COR-L47 (cell line): ENCODE measurements around the gene ACBD6.
A peak's percentile ranks its signal among the peaks of the same experiment; 100 is the strongest.

ENCODE experiments used
- DNase-seq: peaks from one replicate; lab custom pipeline; 2025; lab: John Stamatoyannopoulos, UW

Gene ACBD6

GRCh38 chr1:180370188-180370587 is 132.2 kb downstream of the ACBD6 start:
- DNase-seq, result no peak

DNA sequence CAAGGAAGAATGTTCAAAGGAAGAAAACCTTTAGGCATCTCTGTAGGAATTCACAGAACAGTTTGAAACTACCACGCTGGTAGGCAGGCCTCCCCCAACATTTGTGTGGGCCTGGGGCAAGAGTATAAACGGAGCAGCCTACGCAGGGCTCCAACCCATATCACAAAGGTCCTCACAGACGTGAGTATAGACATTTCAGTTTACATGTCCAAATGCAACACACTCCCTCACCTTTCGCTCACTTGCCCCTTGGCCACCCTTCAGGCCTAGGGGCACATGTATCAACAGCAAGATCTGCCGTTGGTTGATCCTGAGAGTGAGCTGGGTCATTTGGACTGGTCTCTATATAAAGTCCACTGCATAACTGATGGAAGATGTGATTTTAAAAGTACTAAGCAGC is 133.3 kb downstream of the ACBD6 start:
- no peak for DNase-seq

- no peak for DNase-seq
These were observed 135.9 kb downstream of the ACBD6 start for GRCh38 chr1:180366371-180367068.

- DNase-seq, result no peak
These were observed 137.3 kb downstream of the ACBD6 start for GRCh38 chr1:180365039-180365438.

GRCh38 chr1:180363246-180363995 is 139.0 kb downstream of the ACBD6 start:
- no peak for DNase-seq

- no peak for DNase-seq
These were observed 141.9 kb downstream of the ACBD6 start for GRCh38 chr1:180360333-180361075.

DNA sequence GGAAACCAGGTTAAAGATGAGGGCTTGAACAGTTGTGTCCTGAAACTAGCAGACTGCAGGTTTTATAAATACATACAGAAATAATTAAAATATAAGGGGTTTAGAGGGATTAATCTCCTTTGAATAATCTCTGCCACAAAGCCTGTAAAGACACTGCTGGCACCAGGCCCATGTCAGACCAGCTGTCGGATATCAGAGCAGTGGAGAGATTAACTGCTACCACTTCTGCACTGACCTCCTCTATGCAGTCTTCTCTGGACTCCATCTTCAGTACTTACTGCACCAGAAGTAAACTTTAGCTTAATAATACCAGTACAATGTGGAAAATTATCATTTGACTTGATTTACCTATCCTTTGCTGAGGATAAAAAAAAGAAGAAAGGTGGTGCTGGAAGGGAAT is 143.7 kb downstream of the ACBD6 start:
- DNase-seq, result peak; percentile 40

DNA sequence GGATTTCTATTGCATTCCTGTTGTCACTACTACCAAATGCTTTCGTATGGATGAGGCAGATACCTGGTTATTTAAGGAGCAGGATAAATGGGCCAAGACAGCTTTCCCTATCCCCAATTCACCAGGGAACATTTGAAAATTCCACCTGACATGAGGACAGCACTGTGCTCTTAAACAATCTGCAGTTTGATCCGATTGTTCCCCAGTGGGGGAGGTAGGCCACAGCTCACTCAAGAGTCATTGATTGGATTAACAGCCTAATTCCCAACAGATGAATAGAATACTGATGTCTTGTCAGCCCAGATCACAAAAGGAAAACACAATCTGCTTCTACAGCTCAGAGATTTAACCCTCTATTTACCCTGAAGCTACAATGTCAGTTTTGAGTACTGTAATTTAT is 148.4 kb downstream of the ACBD6 start:
- no peak for DNase-seq

GRCh38 chr1:180352588-180352987 is 149.8 kb downstream of the ACBD6 start:
- no peak for DNase-seq

GRCh38 chr1:180352021-180352420 is 150.4 kb downstream of the ACBD6 start:
- DNase-seq, result no peak

DNA sequence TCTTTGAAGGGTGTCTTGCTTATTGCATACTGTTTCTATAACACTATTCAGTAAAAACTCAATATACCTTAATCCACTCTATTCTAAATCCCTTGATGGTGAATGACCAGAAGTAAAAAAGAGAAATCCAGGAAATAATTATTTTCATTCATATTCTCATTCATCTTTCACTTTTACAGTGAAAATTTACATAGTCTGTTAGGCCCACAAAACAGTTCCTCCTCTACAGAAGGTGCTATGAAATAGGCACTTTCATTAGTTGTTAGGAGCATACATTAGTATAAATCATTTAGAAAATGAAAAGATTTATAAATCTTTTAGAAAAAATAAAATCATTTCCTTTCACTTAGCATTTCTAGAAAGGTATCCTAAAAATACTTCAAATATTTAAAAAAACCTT is 157.2 kb downstream of the ACBD6 start:
- no peak for DNase-seq

GRCh38 chr1:180343921-180344769 is 158.2 kb downstream of the ACBD6 start:
- peak; percentile 89 for DNase-seq

DNA sequence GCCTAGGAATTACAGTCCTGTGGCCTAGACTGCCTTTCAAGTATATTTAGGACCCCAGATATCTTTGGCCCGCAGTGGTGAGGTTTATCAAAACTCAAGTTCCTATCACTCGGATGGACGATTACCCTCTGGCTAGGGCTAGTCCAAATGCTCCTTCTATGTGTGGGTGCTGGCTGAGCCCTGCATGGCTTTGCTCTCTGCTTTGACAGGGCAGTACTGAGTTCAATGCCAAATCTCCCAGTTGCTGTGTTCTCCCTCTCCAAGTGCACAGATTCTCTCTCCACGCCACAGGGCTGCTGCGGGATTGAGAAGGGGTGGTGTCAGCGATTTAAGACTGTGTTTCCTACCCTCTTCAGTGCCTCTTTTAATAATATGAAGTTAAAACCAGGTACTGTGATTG is 175.3 kb downstream of the ACBD6 start:
- DNase-seq, result no peak

DNA sequence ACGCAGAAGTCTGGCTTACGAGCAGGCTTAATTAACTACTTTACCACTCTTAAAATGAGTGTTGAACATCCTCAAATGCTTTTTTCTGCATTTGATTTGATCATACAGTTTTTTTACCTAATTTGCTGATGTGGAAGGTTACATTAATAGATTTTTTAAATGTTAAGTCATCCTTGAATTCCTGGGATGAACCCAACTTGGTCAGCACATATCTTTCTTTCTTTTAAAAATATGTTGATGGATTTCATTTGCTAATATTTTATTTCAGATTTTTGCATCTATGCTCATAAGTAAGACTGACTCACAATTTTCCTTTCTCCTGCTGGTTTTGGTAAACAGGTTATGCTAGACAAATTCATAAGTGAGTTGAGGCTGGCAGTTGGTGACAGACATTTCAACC is 189.5 kb downstream of the ACBD6 start:
- DNase-seq, result no peak

DNA sequence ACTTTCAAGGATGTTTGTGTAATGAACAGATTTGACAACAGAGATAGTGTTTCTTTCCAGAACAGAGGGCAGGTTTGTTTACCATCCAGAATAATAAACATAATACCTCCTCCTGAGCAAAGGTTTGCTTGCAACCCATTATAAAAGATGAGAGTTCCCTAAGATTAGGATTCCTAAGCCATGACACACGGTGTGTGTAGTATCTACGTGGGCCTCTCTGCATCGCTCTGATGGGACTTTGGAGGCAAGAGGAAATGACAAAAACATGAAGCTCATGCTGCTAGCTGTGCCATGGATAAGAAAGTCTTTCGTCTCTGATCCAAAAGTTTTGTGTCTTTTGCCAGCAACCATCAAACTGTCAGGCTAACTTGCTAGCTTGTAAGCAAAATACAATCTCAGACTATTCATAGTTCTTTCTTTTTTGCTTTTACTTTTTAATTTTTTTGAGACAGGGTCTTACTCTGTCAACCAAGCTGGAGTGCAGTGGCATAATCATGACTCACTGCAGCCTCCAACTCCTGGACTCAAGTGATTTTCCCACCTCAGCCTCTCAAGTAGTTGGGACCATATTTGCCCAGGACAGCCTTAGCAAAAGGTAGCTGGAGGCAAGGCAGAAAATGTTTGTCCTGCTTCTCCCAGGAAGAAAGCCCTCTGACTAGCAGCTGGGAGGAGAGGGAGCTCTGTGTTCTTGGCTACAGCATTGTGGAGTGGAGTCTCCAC is 191.2 kb downstream of the ACBD6 start:
- DNase-seq, result no peak

GRCh38 chr1:180310095-180310494 is 192.3 kb downstream of the ACBD6 start:
- no peak for DNase-seq

GRCh38 chr1:180309338-180309737 is 193.0 kb downstream of the ACBD6 start:
- no peak for DNase-seq

- DNase-seq, result no peak
These were observed 201.1 kb downstream of the ACBD6 start for GRCh38 chr1:180301135-180301742.

- no peak for DNase-seq
These were observed 202.7 kb downstream of the ACBD6 start for GRCh38 chr1:180299479-180300221.

DNA sequence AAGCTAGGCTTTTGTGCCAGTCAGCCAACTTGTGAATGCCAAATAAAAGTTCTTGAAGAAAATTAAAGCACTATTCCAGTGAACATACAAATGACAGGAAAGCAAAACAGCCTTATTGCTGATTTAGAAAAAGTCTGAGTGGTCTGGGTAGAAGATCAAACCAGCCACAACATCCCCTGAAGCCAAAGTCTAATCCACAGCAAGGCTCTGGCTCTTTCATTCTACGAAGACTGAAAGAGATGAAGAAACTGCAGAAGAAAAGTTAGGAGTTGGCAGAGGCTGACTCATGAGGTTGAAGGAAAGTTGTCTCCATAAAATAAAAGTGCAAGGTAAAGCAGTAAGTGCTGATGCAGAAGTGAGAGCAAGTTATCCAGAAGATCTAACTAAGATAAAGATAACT is 206.4 kb downstream of the ACBD6 start:
- no peak for DNase-seq
